Amniotic epithelial cell (primary cell): ENCODE measurements around the gene GAPDHS.

Experiments
- DNase-seq: peaks from one replicate; pipeline ENCODE4 v3.0.0-alpha.2; 2010; ENCODE audit warnings: low read depth

Gene GAPDHS

GRCh38 chr19:35533201-35533821, at the start of gene GAPDHS:
Gene GAPDHS, plus strand, starts transcription at chr19:35533456. Its CDS starts 72 bp downstream, at chr19:35533528.
- no peak for DNase-seq

GRCh38 chr19:35484252-35485036, 48.8 kb upstream of the GAPDHS start:
- DNase-seq: no peak

- no peak for DNase-seq
These were observed 47.0 kb upstream of the GAPDHS start for GRCh38 chr19:35486268-35486708.

GRCh38 chr19:35487656-35488182, 45.5 kb upstream of the GAPDHS start:
- DNase-seq: no peak

GRCh38 chr19:35488677-35489076, 44.6 kb upstream of the GAPDHS start:
- DNase-seq: no peak

GRCh38 chr19:35490364-35490763, 42.9 kb upstream of the GAPDHS start, which contains the start of gene KRTDAP:
Gene KRTDAP, minus strand, starts transcription at chr19:35490464. Its CDS starts 22 bp downstream, at chr19:35490442.
- DNase-seq: no peak

GRCh38 chr19:35491836-35492360, 41.4 kb upstream of the GAPDHS start:
- no peak for DNase-seq

GRCh38 chr19:35493971-35494370, 39.3 kb upstream of the GAPDHS start:
- DNase-seq: no peak

GRCh38 chr19:35495107-35496064, 37.9 kb upstream of the GAPDHS start:
- DNase-seq: peak; percentile 55

- DNase-seq: no peak
These were observed 35.9 kb upstream of the GAPDHS start for GRCh38 chr19:35497406-35497805.

- DNase-seq: no peak
These were observed 35.0 kb upstream of the GAPDHS start for GRCh38 chr19:35498220-35498619.

- no peak for DNase-seq
These were observed 34.2 kb upstream of the GAPDHS start for GRCh38 chr19:35498984-35499527.

GRCh38 chr19:35500611-35501010, 32.6 kb upstream of the GAPDHS start:
- no peak for DNase-seq

- peak; percentile 68 for DNase-seq
These were observed 31.6 kb upstream of the GAPDHS start for GRCh38 chr19:35501684-35502083.

GRCh38 chr19:35502751-35503150, 30.5 kb upstream of the GAPDHS start:
- no peak for DNase-seq

- no peak for DNase-seq
These were observed 27.2 kb upstream of the GAPDHS start for GRCh38 chr19:35506011-35506410.

GRCh38 chr19:35507561-35507960, 25.7 kb upstream of the GAPDHS start:
- DNase-seq: no peak

GRCh38 chr19:35508129-35508528, 25.1 kb upstream of the GAPDHS start:
- DNase-seq: no peak

GRCh38 chr19:35509018-35509652, 24.1 kb upstream of the GAPDHS start:
- peak; percentile 10 for DNase-seq

- DNase-seq: peak; percentile 11
These were observed 23.2 kb upstream of the GAPDHS start for GRCh38 chr19:35509861-35510625.
